ENCODE measurements around the gene SBNO2. TPM values are rescaled to one million over a fixed set of nuclear protein-coding genes. Genes with fewer than 3 reads are reported as not detected.

SBNO2 gene
- total RNA-seq, 4 donors from 2014 or later = 14.9 to 67.2 (median 20.9) TPM

DNA sequence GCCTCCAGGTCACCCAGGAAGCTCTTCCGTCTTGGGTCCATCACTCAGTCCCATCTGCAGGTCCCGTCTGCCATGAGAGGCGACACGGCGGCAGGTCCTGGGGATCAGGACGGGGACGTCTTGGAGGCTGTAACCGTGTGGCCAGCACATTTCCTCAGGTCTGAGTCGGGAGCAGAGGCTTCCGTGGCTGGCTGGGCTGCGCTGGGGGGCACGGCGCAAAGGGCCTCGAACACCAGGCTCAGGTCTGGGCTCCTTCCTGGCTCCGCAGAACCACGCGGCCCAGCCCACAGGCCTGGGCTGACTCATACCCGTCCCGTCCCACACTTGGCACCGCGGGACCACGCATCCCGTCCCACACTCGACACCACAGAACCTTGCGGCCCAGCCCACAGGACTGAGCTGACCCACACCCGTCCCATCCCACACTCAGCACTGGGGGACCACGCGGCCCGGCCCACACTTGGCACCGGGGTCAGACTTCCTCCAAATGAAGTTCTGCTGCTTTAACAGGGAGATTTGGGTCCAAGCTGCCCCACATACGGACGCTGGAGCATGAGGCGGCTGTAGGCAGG is 30.2 kb downstream of the SBNO2 start:
- Histone ChIP-seq H3K4me1 (no peaks in the 10 kb centered on the region), H3K27ac (no peak overlapping the region), H3K27me3 (no peaks in the 10 kb centered on the region), H3K4me3 (no peak overlapping the region), H3K9me3 (no peaks in the 10 kb centered on the region), H3K36me3 (peaks cover 0 to 79% of the 10 kb centered on the region in 2 donors)
- no CpG with 5 or more reads among the region's 33 CpGs for WGBS, 2 donors (ENCODE audit: low coverage in 1 of 2)
- ATAC-seq = no peak
- TF ChIP-seq EP300 (IDR thresholded peaks at IDR 0.05) (no peak), POLR2A (IDR thresholded peaks at IDR 0.05) (no peak), POLR2AphosphoS5 (IDR thresholded peaks at IDR 0.05) (no peak)
- TF ChIP-seq, protein P1, sequence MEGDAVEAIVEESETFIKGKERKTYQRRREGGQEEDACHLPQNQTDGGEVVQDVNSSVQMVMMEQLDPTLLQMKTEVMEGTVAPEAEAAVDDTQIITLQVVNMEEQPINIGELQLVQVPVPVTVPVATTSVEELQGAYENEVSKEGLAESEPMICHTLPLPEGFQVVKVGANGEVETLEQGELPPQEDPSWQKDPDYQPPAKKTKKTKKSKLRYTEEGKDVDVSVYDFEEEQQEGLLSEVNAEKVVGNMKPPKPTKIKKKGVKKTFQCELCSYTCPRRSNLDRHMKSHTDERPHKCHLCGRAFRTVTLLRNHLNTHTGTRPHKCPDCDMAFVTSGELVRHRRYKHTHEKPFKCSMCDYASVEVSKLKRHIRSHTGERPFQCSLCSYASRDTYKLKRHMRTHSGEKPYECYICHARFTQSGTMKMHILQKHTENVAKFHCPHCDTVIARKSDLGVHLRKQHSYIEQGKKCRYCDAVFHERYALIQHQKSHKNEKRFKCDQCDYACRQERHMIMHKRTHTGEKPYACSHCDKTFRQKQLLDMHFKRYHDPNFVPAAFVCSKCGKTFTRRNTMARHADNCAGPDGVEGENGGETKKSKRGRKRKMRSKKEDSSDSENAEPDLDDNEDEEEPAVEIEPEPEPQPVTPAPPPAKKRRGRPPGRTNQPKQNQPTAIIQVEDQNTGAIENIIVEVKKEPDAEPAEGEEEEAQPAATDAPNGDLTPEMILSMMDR (IDR thresholded peaks at IDR 0.05) = no peak

GRCh38 chr19:1141944-1142343 is 32.1 kb downstream of the SBNO2 start:
- WGBS, 2 donors (ENCODE audit: low coverage in 1 of 2) = 73% methylated on average over 4 of the region's 5 CpGs
- Histone ChIP-seq H3K27ac (no peak overlapping the region), H3K4me3 (no peak overlapping the region), H3K27me3 (no peaks in the 10 kb centered on the region), H3K36me3 (peaks cover 0 to 71% of the 10 kb centered on the region in 2 donors), H3K9me3 (no peaks in the 10 kb centered on the region), H3K4me1 (peaks cover 0 to 1% (median 0%) of the 10 kb centered on the region in 3 donors)
- TF ChIP-seq POLR2AphosphoS5 (IDR thresholded peaks at IDR 0.05) (no peak), POLR2A (IDR thresholded peaks at IDR 0.05) (no peak), EP300 (IDR thresholded peaks at IDR 0.05) (no peak)
- TF ChIP-seq, protein P1 (IDR thresholded peaks at IDR 0.05) = no peak
- peak; percentile 49 for ATAC-seq

DNA sequence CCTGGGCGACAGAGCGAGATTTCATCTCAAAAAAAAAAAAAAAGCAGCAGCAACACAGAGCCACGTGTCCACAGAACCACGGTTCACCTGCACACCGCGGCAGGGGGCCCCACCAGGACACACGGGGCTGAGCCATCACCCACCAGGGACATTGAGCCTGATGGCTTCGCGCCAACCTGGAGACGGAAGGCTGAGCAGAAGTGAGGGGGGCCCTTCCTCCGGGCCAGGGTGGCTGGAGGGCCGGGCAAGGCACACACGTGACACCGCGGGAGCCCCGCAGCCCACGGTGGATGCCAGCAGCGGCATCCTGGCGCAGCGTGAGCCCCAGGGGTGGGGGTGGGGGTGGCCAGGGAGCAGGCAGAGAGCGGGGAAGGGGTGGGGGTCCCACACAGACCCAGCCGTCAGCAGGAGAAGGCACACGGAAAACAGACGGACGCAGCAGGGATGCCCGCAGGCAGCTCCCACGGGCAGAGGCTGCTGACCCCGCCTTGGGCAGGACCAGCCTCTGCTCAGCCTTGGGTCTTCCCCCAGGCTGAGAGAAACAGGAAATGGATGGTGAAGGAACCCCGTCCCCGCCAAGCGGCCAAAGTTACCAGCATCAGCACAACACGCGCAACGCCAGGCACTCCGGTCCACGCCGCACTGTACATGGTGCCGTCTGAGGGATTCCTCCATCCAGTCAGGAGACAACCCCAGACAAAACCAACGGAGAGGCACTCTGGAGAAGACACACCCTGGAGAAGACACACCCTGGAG is 33.6 kb downstream of the SBNO2 start:
- 87% methylated on average over 3 of the region's 39 CpGs; no CpG with 5 or more reads in 1 of the 2 donors for WGBS, 2 donors (ENCODE audit: low coverage in 1 of 2)
- no peak for ATAC-seq
- H3K4me1 ChIP-seq = peaks cover 0 to 16% (median 12%) of the 10 kb centered on the region in 3 donors
- no peak overlapping the region for H3K4me3 ChIP-seq
- no peaks in the 10 kb centered on the region for H3K9me3 ChIP-seq
- TF ChIP-seq POLR2A (IDR thresholded peaks at IDR 0.05) = no peak
- TF ChIP-seq, protein P1 (IDR thresholded peaks at IDR 0.05) = no peak
- no peak for TF ChIP-seq EP300 (IDR thresholded peaks at IDR 0.05)
- no peak for TF ChIP-seq POLR2AphosphoS5 (IDR thresholded peaks at IDR 0.05)
- H3K36me3 ChIP-seq = peaks cover 0 to 64% of the 10 kb centered on the region in 2 donors
- no peaks in the 10 kb centered on the region for H3K27me3 ChIP-seq
- H3K27ac ChIP-seq = no peak overlapping the region

- TF ChIP-seq EP300 (IDR thresholded peaks at IDR 0.05) (no peak), POLR2AphosphoS5 (IDR thresholded peaks at IDR 0.05) (no peak), POLR2A (IDR thresholded peaks at IDR 0.05) (no peak)
- TF ChIP-seq, protein P1 (IDR thresholded peaks at IDR 0.05) = no peak
- Histone ChIP-seq H3K4me1 (peaks cover 0 to 30% (median 13%) of the 10 kb centered on the region in 3 donors), H3K27me3 (no peaks in the 10 kb centered on the region), H3K4me3 (no peak overlapping the region), H3K9me3 (no peaks in the 10 kb centered on the region), H3K27ac (no peak overlapping the region), H3K36me3 (peaks cover 0 to 57% of the 10 kb centered on the region in 2 donors)
- WGBS, 2 donors (ENCODE audit: low coverage in 1 of 2) = 75 to 89% methylated on average over 1 to 9 of the region's 15 CpGs
- no peak for ATAC-seq
Observed at GRCh38 chr19:1139126-1139525, 34.9 kb downstream of the SBNO2 start.

Measured in gastroesophageal sphincter (tissue), 4 donors.